Panc1 (cell line): Measurements from ENCODE around the gene SGMS1. TPM values are rescaled to one million over a fixed set of nuclear protein-coding genes. Genes with fewer than 3 reads are reported as not detected.

Source experiments
- ATAC-seq: fragments of 200-7000 bp; cut with Tn5 transposase; 2 replicates; pipeline ENCODE4 v1.9.1; 2020; ENCODE audit warnings: mild to moderate bottlenecking, moderate library complexity
- BruUV-seq: library from RNA; stranded (reverse); fragments of 400-500 nt; replicated peaks from 2 replicates; lab custom pipeline; 2021; lab: Mats Ljungman, UMichigan
- CTCF ChIA-PET: fragments of 300-600 bp; sonication (Branson Sonifier 250); formaldehyde crosslinking; loops from one replicate; lab custom pipeline; 2022; ENCODE audit warnings: antibody characterized with exemption; lab: Charles Lee
- POLR2A ChIA-PET: fragments of 300-600 bp; sonication (Branson Sonifier 250); formaldehyde crosslinking; loops from one replicate; lab custom pipeline; 2022; ENCODE audit warnings: antibody characterized with exemption; lab: Charles Lee
- DNase-seq: peaks from one replicate; pipeline ENCODE4 v3.0.0-alpha.2; 2010; ENCODE audit warnings: low read depth, low spot score
- H3K27ac ChIP-seq: 2 replicates; pipeline ENCODE4 v1.5.1; 2011; ENCODE audit warnings: mild to moderate bottlenecking, low read length, inconsistent platforms
- H3K27me3 ChIP-seq: fragments of 200-500 bp; sonication (Bioruptor generic); 2 replicates; pipeline ENCODE4 v1.6.0; 2014; ENCODE audit warnings: low read length, inconsistent platforms; ENCODE audit not compliant: control insufficient read depth, insufficient read depth
- H3K36me3 ChIP-seq: fragments of 200-500 bp; sonication (Bioruptor generic); 2 replicates; pipeline ENCODE4 v1.5.1; 2014; ENCODE audit warnings: inconsistent platforms, mild to moderate bottlenecking, low read length, moderate library complexity; ENCODE audit not compliant: control insufficient read depth, insufficient read depth
- H3K4me1 ChIP-seq: 2 replicates; pipeline ENCODE4 v1.5.1; 2011; ENCODE audit warnings: inconsistent platforms, mild to moderate bottlenecking, low read length, moderate library complexity; ENCODE audit not compliant: control insufficient read depth, insufficient read depth
- H3K4me3 ChIP-seq, 2 experiments: 2 replicates each; pipeline ENCODE4 v1.5.1; 2011 to 2012; ENCODE audit warnings: low read depth in 2 of 2, low read length in 2 of 2, mild to moderate bottlenecking in 2 of 2, inconsistent platforms in 1 of 2, moderate library complexity in 1 of 2
- H3K9me3 ChIP-seq: fragments of 200-500 bp; sonication (Bioruptor generic); 2 replicates; pipeline ENCODE4 v1.5.1; 2014; ENCODE audit warnings: low read depth, mild to moderate bottlenecking, inconsistent platforms, low read length, moderate library complexity; ENCODE audit not compliant: control insufficient read depth, insufficient read depth
- CTCF ChIP-seq: fragments of 450-650 bp; IDR thresholded peaks from 2 replicates; pipeline ENCODE4 v1.5.1; 2017; ENCODE audit warnings: mild to moderate bottlenecking
- SIN3A ChIP-seq: IDR thresholded peaks from 2 replicates; pipeline ENCODE4 v1.6.1; 2012; ENCODE audit warnings: low read depth, mild to moderate bottlenecking, low read length, moderate library complexity, borderline replicate concordance; ENCODE audit not compliant: insufficient read depth
- TCF7L2 ChIP-seq: IDR thresholded peaks from 2 replicates; pipeline ENCODE4 v1.6.1; 2011; ENCODE audit warnings: mild to moderate bottlenecking, low read depth, low read length, inconsistent platforms
- in situ Hi-C: cut with HindIII; loops from 2 replicates; pipeline ENCODE4 v1.10.0; 2016; ENCODE audit warnings: low sequenced_read_pairs, low pct_unique_long_range_greater_than_20kb
- intact Hi-C: fragments of 100-400 bp; cut with micrococcal nuclease; formaldehyde crosslinking; loops from one replicate; pipeline ENCODE4 v1.10.0; 2022; ENCODE audit not compliant: unreplicated experiment
- total RNA-seq: library from RNA; stranded (reverse); gene quantifications from one replicate; pipeline ENCODE4 v1.2.1, GENCODE V29; 2021; ENCODE audit not compliant: unreplicated experiment
- TF ChIP-seq, protein P1 (sequence below), 2 experiments: IDR thresholded peaks; 2 replicates each; pipeline ENCODE4 v1.6.1; 2011 to 2012; ENCODE audit warnings: low read depth in 2 of 2, control low read depth in 1 of 2, low read length in 1 of 2, mild to moderate bottlenecking in 1 of 2, moderate library complexity in 1 of 2; ENCODE audit not compliant: insufficient read depth in 1 of 2

The SGMS1 gene
- total RNA-seq, 1 experiment from 2014 or later: 22.0 TPM

GRCh38 chr10:50387732-50388073 lies 236.1 kb downstream of the SGMS1 start:
- no peak overlapping the region for H3K4me3 ChIP-seq
- in situ Hi-C loops: no loop called here
- no peaks in the 10 kb centered on the region for H3K9me3 ChIP-seq
- ChIA-PET POLR2A (no interaction called here), CTCF (no interaction called here)
- H3K36me3 ChIP-seq: no peaks in the 10 kb centered on the region
- DNase-seq (no peak), ATAC-seq (no peak)
- no TSS peak for BruUV-seq
- no peaks in the 10 kb centered on the region for H3K27me3 ChIP-seq
- TF ChIP-seq CTCF: no peak
- TF ChIP-seq, protein P1, sequence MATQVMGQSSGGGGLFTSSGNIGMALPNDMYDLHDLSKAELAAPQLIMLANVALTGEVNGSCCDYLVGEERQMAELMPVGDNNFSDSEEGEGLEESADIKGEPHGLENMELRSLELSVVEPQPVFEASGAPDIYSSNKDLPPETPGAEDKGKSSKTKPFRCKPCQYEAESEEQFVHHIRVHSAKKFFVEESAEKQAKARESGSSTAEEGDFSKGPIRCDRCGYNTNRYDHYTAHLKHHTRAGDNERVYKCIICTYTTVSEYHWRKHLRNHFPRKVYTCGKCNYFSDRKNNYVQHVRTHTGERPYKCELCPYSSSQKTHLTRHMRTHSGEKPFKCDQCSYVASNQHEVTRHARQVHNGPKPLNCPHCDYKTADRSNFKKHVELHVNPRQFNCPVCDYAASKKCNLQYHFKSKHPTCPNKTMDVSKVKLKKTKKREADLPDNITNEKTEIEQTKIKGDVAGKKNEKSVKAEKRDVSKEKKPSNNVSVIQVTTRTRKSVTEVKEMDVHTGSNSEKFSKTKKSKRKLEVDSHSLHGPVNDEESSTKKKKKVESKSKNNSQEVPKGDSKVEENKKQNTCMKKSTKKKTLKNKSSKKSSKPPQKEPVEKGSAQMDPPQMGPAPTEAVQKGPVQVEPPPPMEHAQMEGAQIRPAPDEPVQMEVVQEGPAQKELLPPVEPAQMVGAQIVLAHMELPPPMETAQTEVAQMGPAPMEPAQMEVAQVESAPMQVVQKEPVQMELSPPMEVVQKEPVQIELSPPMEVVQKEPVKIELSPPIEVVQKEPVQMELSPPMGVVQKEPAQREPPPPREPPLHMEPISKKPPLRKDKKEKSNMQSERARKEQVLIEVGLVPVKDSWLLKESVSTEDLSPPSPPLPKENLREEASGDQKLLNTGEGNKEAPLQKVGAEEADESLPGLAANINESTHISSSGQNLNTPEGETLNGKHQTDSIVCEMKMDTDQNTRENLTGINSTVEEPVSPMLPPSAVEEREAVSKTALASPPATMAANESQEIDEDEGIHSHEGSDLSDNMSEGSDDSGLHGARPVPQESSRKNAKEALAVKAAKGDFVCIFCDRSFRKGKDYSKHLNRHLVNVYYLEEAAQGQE (IDR thresholded peaks at IDR 0.05; ENCODE audit: insufficient read depth in 1 of 2, low read depth in 2 of 2, low read length in 1 of 2): no peak
- no peak for TF ChIP-seq SIN3A
- intact Hi-C loops: no loop called here
- no peaks in the 10 kb centered on the region for H3K4me1 ChIP-seq
- no peak overlapping the region for H3K27ac ChIP-seq

DNA sequence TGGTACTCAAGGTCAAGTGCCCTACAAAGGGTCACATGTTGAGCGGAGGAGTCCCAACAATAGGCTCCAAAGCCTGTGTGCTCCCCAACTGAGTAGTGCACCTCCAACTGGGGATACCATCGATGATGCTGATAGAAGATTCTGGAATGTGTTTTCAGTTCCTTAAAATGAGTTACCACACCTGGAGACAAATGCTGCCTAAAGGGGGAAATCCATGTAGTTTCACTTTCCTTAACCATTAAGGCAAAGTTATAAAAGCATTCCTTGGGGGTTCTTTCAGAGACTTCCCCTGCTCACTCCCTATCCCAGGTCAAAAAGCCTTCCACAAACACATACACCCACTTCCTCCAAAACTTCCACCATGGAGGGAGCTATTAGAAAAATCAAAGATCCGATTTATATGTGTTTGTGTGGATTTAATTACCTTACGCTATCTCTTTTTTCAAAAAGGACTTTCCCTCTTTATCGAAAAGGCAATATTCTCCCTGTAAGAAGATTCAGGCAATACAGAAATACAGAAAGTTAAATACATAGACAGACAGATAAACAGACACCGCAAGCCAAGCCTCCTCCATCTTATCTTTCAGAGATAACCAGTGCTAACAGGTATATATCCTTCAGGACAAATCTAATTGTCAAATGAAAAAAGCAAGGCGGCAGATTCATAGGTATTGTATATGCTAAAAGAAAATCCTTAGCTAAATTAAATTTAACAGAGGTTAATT lies 236.6 kb downstream of the SGMS1 start:
- in situ Hi-C loops (no loop called here), intact Hi-C loops (no loop called here)
- DNase-seq (no peak), ATAC-seq (no peak)
- Histone ChIP-seq H3K9me3 (no peaks in the 10 kb centered on the region), H3K36me3 (no peaks in the 10 kb centered on the region), H3K27me3 (no peaks in the 10 kb centered on the region), H3K4me3 (no peak overlapping the region), H3K27ac (no peak overlapping the region), H3K4me1 (no peaks in the 10 kb centered on the region)
- ChIA-PET POLR2A (no interaction called here), CTCF (no interaction called here)
- no peak for TF ChIP-seq TCF7L2
- no TSS peak for BruUV-seq

DNA sequence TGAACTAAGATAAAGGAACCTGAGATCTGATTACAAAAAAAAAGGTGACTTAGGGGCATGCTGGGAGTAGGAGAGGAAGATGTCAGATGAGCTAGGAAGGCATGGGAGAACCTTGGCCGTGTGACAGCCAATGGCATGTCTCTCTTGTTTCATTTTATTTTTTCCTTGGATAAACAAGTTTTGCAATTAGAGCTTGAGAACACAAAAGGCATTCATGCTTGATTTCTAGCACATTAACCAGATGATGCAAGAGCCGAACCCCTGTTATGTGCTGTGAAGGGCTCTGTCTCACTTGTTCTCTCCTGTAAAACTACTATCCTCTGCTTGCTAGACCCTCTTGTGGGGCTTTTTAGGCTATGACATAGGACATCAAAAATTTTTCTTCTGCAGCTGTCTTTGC lies 238.1 kb downstream of the SGMS1 start:
- TF ChIP-seq CTCF (no peak), SIN3A (no peak)
- intact Hi-C loops (no loop called here), in situ Hi-C loops (no loop called here)
- H3K4me3 ChIP-seq: no peak overlapping the region
- ChIA-PET CTCF (no interaction called here), POLR2A (no interaction called here)
- DNase-seq (no peak), ATAC-seq (no peak)
- H3K36me3 ChIP-seq: no peaks in the 10 kb centered on the region
- H3K27me3 ChIP-seq: no peaks in the 10 kb centered on the region
- H3K4me1 ChIP-seq: no peaks in the 10 kb centered on the region
- no peak overlapping the region for H3K27ac ChIP-seq
- H3K9me3 ChIP-seq: no peaks in the 10 kb centered on the region
- no TSS peak for BruUV-seq
